Muscle of leg (tissue), 11 donors: ENCODE data around the gene RIBC2. TPM values are rescaled to one million over a fixed set of nuclear protein-coding genes. Genes with fewer than 3 reads are reported as not detected.

Experiments
- DNase-seq: peaks from one replicate; pipeline ENCODE4 v3.0.0; 2013
- H3K27ac ChIP-seq: one replicate; pipeline ENCODE4 v1.5.1; 2013; ENCODE audit warnings: mild to moderate bottlenecking, low read length, control low read depth
- H3K27me3 ChIP-seq: one replicate; pipeline ENCODE4 v1.6.1; 2013; ENCODE audit warnings: low read length; ENCODE audit not compliant: control insufficient read depth, insufficient read depth
- H3K36me3 ChIP-seq: one replicate; pipeline ENCODE4 v1.6.1; 2013; ENCODE audit warnings: low read length; ENCODE audit not compliant: control insufficient read depth, insufficient read depth
- H3K4me1 ChIP-seq: one replicate; pipeline ENCODE4 v1.6.1; 2013; ENCODE audit warnings: low read length; ENCODE audit not compliant: control insufficient read depth, insufficient read depth
- H3K4me3 ChIP-seq: one replicate; pipeline ENCODE4 v1.5.1; 2013; ENCODE audit warnings: low read length, control low read depth
- H3K9me3 ChIP-seq: replicated peaks from 2 replicates; pipeline ENCODE4 v1.6.1; 2013; ENCODE audit warnings: low read depth, low read length; ENCODE audit not compliant: control insufficient read depth
- WGBS: methylation state at CpG from one replicate; pipeline ENCODE4 v1.1.5; 2013; ENCODE audit warnings: missing lambda C conversion rate; ENCODE audit not compliant: insufficient coverage; 5-methylcytosine and 5-hydroxymethylcytosine counted together
- polyA plus RNA-seq, 8 donors: library from polyadenylated mRNA; unstranded; fragments of 120-200 nt; gene quantifications; one replicate each; pipeline versions ENCODE4 v1.2.1 to v1.2.3, GENCODE V29; 2013; ENCODE audit warnings: inconsistent platforms in 1 of 8, low replicate concordance in 1 of 8; ENCODE audit not compliant: insufficient read length in 8 of 8, insufficient read depth in 1 of 8
- total RNA-seq: library from RNA; stranded (reverse); fragments of 120-200 nt; gene quantifications from one replicate; pipeline ENCODE4 v1.2.4, GENCODE V29; 2013

The RIBC2 gene
- total and polyA plus RNA-seq, 9 donors: 1.4 to 3.2 (median 2.5) TPM

GRCh38 chr22:45477366-45478107, 64.0 kb downstream of the RIBC2 start:
- no peak for DNase-seq
- no peak overlapping the region for H3K27ac ChIP-seq
- no peak overlapping the region for H3K4me3 ChIP-seq
- H3K36me3 ChIP-seq: no peaks in the 10 kb centered on the region
- no peaks in the 10 kb centered on the region for H3K27me3 ChIP-seq
- 79% methylated on average over 6 of the region's 7 CpGs for WGBS
- H3K9me3 ChIP-seq: no peaks in the 10 kb centered on the region
- H3K4me1 ChIP-seq: peaks cover 18% of the 10 kb centered on the region

- 38% methylated on average over 4 of the region's 11 CpGs for WGBS
- no peaks in the 10 kb centered on the region for H3K9me3 ChIP-seq
- H3K27ac ChIP-seq: no peak overlapping the region
- no peaks in the 10 kb centered on the region for H3K36me3 ChIP-seq
- no peaks in the 10 kb centered on the region for H3K27me3 ChIP-seq
- no peak overlapping the region for H3K4me3 ChIP-seq
- DNase-seq: peak; percentile 93
- H3K4me1 ChIP-seq: peaks cover 18% of the 10 kb centered on the region
Observed at GRCh38 chr22:45478108-45478771, 64.7 kb downstream of the RIBC2 start.

GRCh38 chr22:45480717-45481116, 67.2 kb downstream of the RIBC2 start:
- no peak overlapping the region for H3K4me3 ChIP-seq
- no CpG with 5 or more reads among the region's 3 CpGs for WGBS
- no peak overlapping the region for H3K27ac ChIP-seq
- no peaks in the 10 kb centered on the region for H3K36me3 ChIP-seq
- H3K4me1 ChIP-seq: peaks cover 9% of the 10 kb centered on the region
- DNase-seq: no peak
- H3K27me3 ChIP-seq: no peaks in the 10 kb centered on the region
- H3K9me3 ChIP-seq: no peaks in the 10 kb centered on the region

GRCh38 chr22:45481661-45482060, 68.2 kb downstream of the RIBC2 start:
- no peaks in the 10 kb centered on the region for H3K27me3 ChIP-seq
- no peak overlapping the region for H3K4me3 ChIP-seq
- peaks cover 3% of the 10 kb centered on the region for H3K4me1 ChIP-seq
- WGBS: 0% methylated on average over 1 of the region's 5 CpGs
- DNase-seq: no peak
- no peaks in the 10 kb centered on the region for H3K36me3 ChIP-seq
- H3K27ac ChIP-seq: no peak overlapping the region
- H3K9me3 ChIP-seq: no peaks in the 10 kb centered on the region

Other genes with a start within 250 kb of the RIBC2 start
- gene NUP50, start 249.8 kb upstream of the RIBC2 start, total RNA-seq: 20.1 TPM
- 10 to 100 TPM; 16.9 to 28.5 (median 21.2) TPM for gene NUP50, start 249.8 kb upstream of the RIBC2 start, polyA plus RNA-seq
- gene KIAA0930, start 172.8 kb upstream of the RIBC2 start, total RNA-seq: 15.1 TPM
- 10 to 100 TPM; 11.7 to 23.4 (median 16.0) TPM for gene KIAA0930, start 172.8 kb upstream of the RIBC2 start, polyA plus RNA-seq
- not detected for gene UPK3A, start 128.7 kb upstream of the RIBC2 start, total RNA-seq
- 1 to 10 TPM in 1 of 8 donors, under 1 TPM in 3, not detected in 4; 0.19 to 4.3 (median 0.43) TPM for gene UPK3A, start 128.7 kb upstream of the RIBC2 start, polyA plus RNA-seq
- gene FAM118A, start 103.8 kb upstream of the RIBC2 start, total RNA-seq: 16.9 TPM
- 10 to 100 TPM; 13.4 to 30.0 (median 19.3) TPM for gene FAM118A, start 103.8 kb upstream of the RIBC2 start, polyA plus RNA-seq
- gene SMC1B, start 94 bp upstream of the RIBC2 start, total RNA-seq: 0.04 TPM
- under 1 TPM in 7 of 8 donors, not detected in 1; 0.05 to 0.16 (median 0.09) TPM for gene SMC1B, start 94 bp upstream of the RIBC2 start, polyA plus RNA-seq
- 104 TPM for gene FBLN1, start 89.2 kb downstream of the RIBC2 start, total RNA-seq
- 100 to 1,000 TPM in 7 of 8 donors, 10 to 100 TPM in 1; 93.4 to 235 (median 159) TPM for gene FBLN1, start 89.2 kb downstream of the RIBC2 start, polyA plus RNA-seq